ENCODE data around the gene PLA2G2C.

Gene PLA2G2C

GRCh38 chr1:20216574-20216973 lies 30.3 kb upstream of the PLA2G2C start:
- DNase-seq = no peak
- Mint-ChIP-seq H3K9me3 (no peaks in the 10 kb centered on the region), H3K4me1 (peaks cover 5 to 13% of the 10 kb centered on the region in 2 donors), H3K27me3 (peaks cover 5 to 32% of the 10 kb centered on the region in 2 donors), H3K27ac (no peak overlapping the region), H3K36me3 (no peaks in the 10 kb centered on the region), H3K4me3 (no peak overlapping the region)
- ATAC-seq (replicated peaks) = peak; percentile 61 to 70

DNA sequence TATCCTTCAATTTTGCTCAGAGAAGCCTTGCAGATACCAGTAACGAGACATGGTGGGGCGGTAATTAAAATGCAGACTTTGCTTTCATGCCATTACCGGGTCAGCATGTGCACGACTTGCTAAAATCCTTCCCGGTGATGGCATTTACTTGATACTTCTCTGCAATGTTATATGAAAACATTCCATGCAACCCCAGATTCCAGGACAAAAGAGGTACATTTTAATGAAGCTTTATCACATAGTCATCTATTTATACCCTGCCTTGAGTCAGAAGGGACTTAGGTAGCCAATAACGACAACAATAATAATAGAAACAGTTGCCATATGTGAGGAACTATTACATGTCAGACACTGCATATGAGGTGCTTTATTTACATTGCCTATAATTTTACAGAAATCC lies 29.4 kb upstream of the PLA2G2C start:
- Mint-ChIP-seq H3K4me1 (peaks cover 5 to 13% of the 10 kb centered on the region in 2 donors), H3K36me3 (no peaks in the 10 kb centered on the region), H3K4me3 (no peak overlapping the region), H3K27me3 (peaks cover 9 to 29% of the 10 kb centered on the region in 2 donors), H3K27ac (no peak overlapping the region), H3K9me3 (no peaks in the 10 kb centered on the region)
- ATAC-seq (replicated peaks) = no peak
- DNase-seq = no peak

DNA sequence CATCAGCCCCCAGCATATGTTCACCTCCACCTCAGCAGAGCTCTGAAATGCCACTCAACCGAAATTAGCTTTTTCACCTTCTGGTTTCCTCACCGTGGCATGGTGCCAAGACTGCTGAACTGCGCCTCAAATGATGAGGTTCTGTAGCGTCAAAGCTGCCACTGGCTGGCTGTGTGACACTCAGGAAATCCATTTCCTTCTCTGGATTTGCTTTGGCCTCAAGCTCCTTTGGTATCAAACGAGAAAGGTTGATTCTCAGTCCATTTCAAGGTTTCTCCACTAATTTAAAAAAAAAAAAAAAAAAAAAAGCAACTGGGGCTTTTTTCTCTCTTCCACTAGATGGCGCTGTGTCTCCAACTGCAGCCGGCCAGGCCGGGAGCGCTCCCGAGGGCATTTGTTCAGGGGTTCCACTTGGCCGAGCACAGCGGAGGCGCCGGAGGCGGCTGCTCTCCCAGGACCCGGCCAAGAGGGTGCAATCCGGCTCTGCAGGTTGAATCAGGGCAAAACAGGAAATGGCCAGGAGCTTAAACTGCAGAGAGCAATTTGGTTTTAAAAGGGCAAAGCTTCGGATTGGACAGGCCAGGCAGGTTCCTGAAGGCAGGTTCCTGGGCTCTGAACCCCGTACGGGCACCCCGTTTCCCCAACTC lies 26.5 kb upstream of the PLA2G2C start:
- Mint-ChIP-seq H3K4me1 (peaks cover 5 to 13% of the 10 kb centered on the region in 2 donors), H3K27me3 (peaks cover 18 to 45% of the 10 kb centered on the region in 2 donors), H3K36me3 (no peaks in the 10 kb centered on the region), H3K4me3 (peak overlapping the region; percentile 72 to 77), H3K9me3 (no peaks in the 10 kb centered on the region), H3K27ac (no peak overlapping the region)
- ATAC-seq (replicated peaks) = peak; percentile 92 to 93
- peak; percentile 63 for DNase-seq

DNA sequence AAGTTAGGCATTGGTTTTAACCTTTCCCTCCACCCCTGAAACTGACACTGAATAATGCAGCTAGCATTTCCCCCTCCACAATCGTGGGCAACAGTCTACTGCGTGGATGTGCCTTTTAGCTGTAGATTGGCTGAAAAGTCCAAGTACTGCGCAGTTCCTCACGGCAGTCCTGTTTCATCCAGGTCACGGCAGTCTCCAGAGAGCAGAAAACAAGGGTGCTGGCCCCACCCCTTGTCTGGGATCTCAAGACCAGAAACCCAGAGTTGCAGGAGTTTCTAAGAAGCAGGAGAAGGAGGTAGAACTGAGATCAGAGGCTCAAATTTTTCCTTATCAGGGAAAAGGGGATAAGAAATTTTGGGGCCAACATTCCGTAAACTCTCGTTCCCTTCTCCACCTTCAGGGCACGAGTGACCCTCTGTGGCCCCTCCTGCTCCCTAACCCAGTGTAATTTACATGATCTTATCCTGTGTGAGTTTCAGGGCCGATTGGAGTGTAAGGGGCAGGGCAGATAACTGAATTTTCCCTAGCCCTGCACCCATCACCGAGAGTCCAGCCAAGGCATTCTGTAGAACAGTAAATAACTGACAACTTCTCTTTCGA lies 25.9 kb upstream of the PLA2G2C start:
- peak overlapping the region in 1 of 2 donors; percentile 28 for H3K4me3 Mint-ChIP-seq
- no peaks in the 10 kb centered on the region for H3K36me3 Mint-ChIP-seq
- H3K27ac Mint-ChIP-seq = no peak overlapping the region
- ATAC-seq (replicated peaks) (no peak), DNase-seq (no peak)
- H3K27me3 Mint-ChIP-seq = peaks cover 18 to 41% of the 10 kb centered on the region in 2 donors
- peaks cover 5 to 13% of the 10 kb centered on the region in 2 donors for H3K4me1 Mint-ChIP-seq
- H3K9me3 Mint-ChIP-seq = no peaks in the 10 kb centered on the region

GRCh38 chr1:20211511-20211931 lies 25.2 kb upstream of the PLA2G2C start:
- Mint-ChIP-seq H3K4me1 (peaks cover 5 to 13% of the 10 kb centered on the region in 2 donors), H3K27ac (no peak overlapping the region), H3K4me3 (no peak overlapping the region), H3K9me3 (no peaks in the 10 kb centered on the region), H3K27me3 (peaks cover 18 to 41% of the 10 kb centered on the region in 2 donors), H3K36me3 (no peaks in the 10 kb centered on the region)
- DNase-seq (no peak), ATAC-seq (replicated peaks) (no peak)

- DNase-seq = no peak
- Mint-ChIP-seq H3K36me3 (no peaks in the 10 kb centered on the region), H3K9me3 (no peaks in the 10 kb centered on the region), H3K4me1 (peaks cover 5 to 13% of the 10 kb centered on the region in 2 donors), H3K4me3 (no peak overlapping the region), H3K27ac (no peak overlapping the region), H3K27me3 (peaks cover 20 to 41% of the 10 kb centered on the region in 2 donors)
- no peak for ATAC-seq (replicated peaks)
These were observed 24.6 kb upstream of the PLA2G2C start for GRCh38 chr1:20210736-20211460.

DNA sequence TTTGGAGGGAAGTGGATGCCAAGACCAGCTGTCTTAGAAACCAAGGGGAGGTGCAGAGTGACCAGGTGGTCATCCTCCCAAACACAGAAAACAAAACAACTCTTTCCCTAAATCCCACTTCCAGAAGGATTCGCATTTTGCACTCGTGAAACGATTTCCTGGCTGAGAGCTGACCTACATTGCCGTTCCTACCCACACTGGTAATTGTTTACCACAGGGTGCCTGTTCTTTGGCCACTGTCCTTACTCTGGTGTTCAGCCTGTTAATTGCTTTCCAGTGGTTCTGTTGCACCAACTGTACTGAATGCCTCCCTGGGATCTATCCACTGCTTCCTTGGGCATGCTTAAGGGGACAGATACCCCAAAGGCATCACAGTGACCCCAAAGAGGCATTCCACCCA lies 23.2 kb upstream of the PLA2G2C start:
- H3K27me3 Mint-ChIP-seq = peaks cover 23 to 28% of the 10 kb centered on the region in 2 donors
- H3K36me3 Mint-ChIP-seq = no peaks in the 10 kb centered on the region
- H3K27ac Mint-ChIP-seq = no peak overlapping the region
- no peak overlapping the region for H3K4me3 Mint-ChIP-seq
- no peak for ATAC-seq (replicated peaks)
- no peak for DNase-seq
- H3K4me1 Mint-ChIP-seq = peaks cover 5 to 13% of the 10 kb centered on the region in 2 donors
- no peaks in the 10 kb centered on the region for H3K9me3 Mint-ChIP-seq

DNA sequence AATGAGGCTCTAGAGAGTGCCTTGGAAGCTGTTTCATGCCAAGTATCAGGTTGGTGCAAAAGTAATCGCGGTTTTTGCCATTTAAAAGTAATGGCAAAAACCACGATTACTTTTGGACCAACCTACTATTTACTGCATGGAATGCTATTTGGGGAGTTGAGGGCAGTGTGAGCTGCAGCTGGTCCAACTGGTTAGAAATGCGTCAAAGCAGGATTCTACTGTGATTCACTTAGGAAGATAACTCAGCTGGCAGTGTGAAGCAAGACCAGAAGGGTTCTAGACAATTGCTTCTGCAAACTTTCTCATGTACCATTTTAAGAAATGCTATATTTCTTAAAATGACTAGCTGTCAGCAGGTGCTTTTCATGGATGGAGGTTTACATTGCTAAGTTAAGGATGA lies 21.2 kb upstream of the PLA2G2C start:
- no peak for ATAC-seq (replicated peaks)
- H3K36me3 Mint-ChIP-seq = no peaks in the 10 kb centered on the region
- no peak overlapping the region for H3K4me3 Mint-ChIP-seq
- no peak overlapping the region for H3K27ac Mint-ChIP-seq
- H3K27me3 Mint-ChIP-seq = peaks cover 37% of the 10 kb centered on the region in 2 donors
- peaks cover 2 to 4% of the 10 kb centered on the region in 2 donors for H3K4me1 Mint-ChIP-seq
- no peak for DNase-seq
- H3K9me3 Mint-ChIP-seq = no peaks in the 10 kb centered on the region

DNA sequence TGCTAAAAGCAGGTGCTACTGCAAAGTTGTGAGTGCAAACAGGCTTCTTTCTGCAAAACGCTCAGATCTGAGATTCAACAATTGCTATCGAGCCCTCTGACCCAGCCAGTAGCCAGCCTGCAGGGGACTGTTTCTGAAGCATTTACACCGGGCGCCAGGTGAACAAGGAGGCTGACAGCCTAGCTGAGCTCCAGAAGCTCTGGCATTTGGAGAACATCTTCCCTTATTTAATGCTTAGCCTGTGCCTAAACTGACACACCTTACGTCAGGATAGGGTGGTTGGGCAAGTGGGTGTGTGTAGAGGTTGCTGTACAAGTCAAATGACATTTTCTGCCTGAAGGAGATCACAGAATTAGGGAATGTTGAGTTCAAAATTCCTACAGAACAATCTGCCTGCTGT lies 15.8 kb upstream of the PLA2G2C start:
- H3K27me3 Mint-ChIP-seq = peaks cover 30 to 35% of the 10 kb centered on the region in 2 donors
- H3K27ac Mint-ChIP-seq = no peak overlapping the region
- no peak for ATAC-seq (replicated peaks)
- no peak for DNase-seq
- no peak overlapping the region for H3K4me3 Mint-ChIP-seq
- H3K4me1 Mint-ChIP-seq = no peaks in the 10 kb centered on the region
- no peaks in the 10 kb centered on the region for H3K9me3 Mint-ChIP-seq
- no peaks in the 10 kb centered on the region for H3K36me3 Mint-ChIP-seq

- Mint-ChIP-seq H3K36me3 (no peaks in the 10 kb centered on the region), H3K27me3 (peaks cover 37 to 47% of the 10 kb centered on the region in 2 donors), H3K4me1 (no peaks in the 10 kb centered on the region), H3K9me3 (no peaks in the 10 kb centered on the region), H3K27ac (no peak overlapping the region), H3K4me3 (no peak overlapping the region)
- ATAC-seq (replicated peaks) (no peak), DNase-seq (no peak)
These were observed 14.6 kb upstream of the PLA2G2C start for GRCh38 chr1:20200966-20201365.

DNA sequence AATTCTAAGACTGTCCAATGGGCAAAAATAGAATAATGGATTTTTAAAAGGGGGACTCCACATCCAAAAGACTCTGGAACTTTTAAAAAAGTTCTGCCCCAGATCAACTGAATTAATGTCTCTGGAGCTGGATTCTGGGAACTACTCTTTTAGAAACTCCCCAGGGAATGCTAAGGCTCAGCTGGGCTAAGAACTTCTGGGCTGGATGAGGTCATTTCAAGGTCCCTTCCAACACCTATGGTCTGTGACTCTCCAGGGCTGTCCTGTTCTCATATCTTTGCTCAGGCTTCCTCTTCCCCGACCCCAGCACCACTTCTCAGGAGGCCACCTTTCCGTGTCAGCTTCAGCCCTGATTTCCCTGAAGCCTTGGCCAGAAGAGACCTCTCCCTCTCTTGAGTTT lies 13.5 kb upstream of the PLA2G2C start:
- no peaks in the 10 kb centered on the region for H3K36me3 Mint-ChIP-seq
- H3K27ac Mint-ChIP-seq = no peak overlapping the region
- no peaks in the 10 kb centered on the region for H3K9me3 Mint-ChIP-seq
- H3K4me1 Mint-ChIP-seq = peaks cover 4 to 6% of the 10 kb centered on the region in 2 donors
- H3K27me3 Mint-ChIP-seq = peaks cover 39 to 56% of the 10 kb centered on the region in 2 donors
- DNase-seq = no peak
- no peak for ATAC-seq (replicated peaks)
- no peak overlapping the region for H3K4me3 Mint-ChIP-seq

- Mint-ChIP-seq H3K4me3 (no peak overlapping the region), H3K36me3 (no peaks in the 10 kb centered on the region), H3K9me3 (no peaks in the 10 kb centered on the region), H3K27me3 (peaks cover 39 to 58% of the 10 kb centered on the region in 2 donors), H3K4me1 (peaks cover 4 to 6% of the 10 kb centered on the region in 2 donors), H3K27ac (no peak overlapping the region)
- no peak for DNase-seq
- no peak for ATAC-seq (replicated peaks)
These were observed 13.1 kb upstream of the PLA2G2C start for GRCh38 chr1:20199403-20199802.

DNA sequence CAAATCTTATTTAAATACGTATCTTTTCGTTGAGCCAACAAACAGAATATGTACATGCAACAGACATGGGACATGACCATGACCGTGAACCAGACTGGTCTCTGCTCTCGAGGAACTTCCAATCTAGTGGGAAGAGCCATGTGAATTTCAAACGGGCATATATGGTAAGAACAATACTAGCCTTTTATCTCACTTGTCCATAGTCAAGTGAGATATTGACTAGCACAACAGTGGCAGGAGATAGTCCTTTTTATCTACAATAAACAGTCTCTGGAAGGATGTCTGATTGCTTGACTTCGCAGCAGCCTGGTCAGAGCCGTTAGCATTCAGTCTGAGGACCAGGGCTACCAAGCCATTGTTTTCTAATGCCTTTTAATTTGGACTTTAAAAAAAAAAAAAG lies 12.6 kb upstream of the PLA2G2C start:
- ATAC-seq (replicated peaks) = no peak
- H3K4me3 Mint-ChIP-seq = no peak overlapping the region
- peaks cover 4 to 6% of the 10 kb centered on the region in 2 donors for H3K4me1 Mint-ChIP-seq
- no peaks in the 10 kb centered on the region for H3K9me3 Mint-ChIP-seq
- H3K27ac Mint-ChIP-seq = no peak overlapping the region
- H3K27me3 Mint-ChIP-seq = peaks cover 39 to 62% of the 10 kb centered on the region in 2 donors
- DNase-seq = no peak
- no peaks in the 10 kb centered on the region for H3K36me3 Mint-ChIP-seq

GRCh38 chr1:20198296-20198695 lies 12.0 kb upstream of the PLA2G2C start:
- ATAC-seq (replicated peaks) (no peak), DNase-seq (no peak)
- peaks cover 33 to 58% of the 10 kb centered on the region in 2 donors for H3K27me3 Mint-ChIP-seq
- no peaks in the 10 kb centered on the region for H3K9me3 Mint-ChIP-seq
- no peaks in the 10 kb centered on the region for H3K36me3 Mint-ChIP-seq
- H3K4me3 Mint-ChIP-seq = no peak overlapping the region
- no peak overlapping the region for H3K27ac Mint-ChIP-seq
- H3K4me1 Mint-ChIP-seq = peaks cover 4 to 6% of the 10 kb centered on the region in 2 donors
